ENCODE measurements around the gene DACH2. TPM values are rescaled to one million over a fixed set of nuclear protein-coding genes. Genes with fewer than 3 reads are reported as not detected.

The DACH2 gene
- total RNA-seq, 1 experiment from 2014 or later, result 1.0 TPM

- no peak overlapping the region for H3K4ac ChIP-seq (ENCODE audit: low read depth, low read length)
- no peak overlapping the region for H2BK20ac ChIP-seq (ENCODE audit: low read depth, low read length, poor library complexity, severe bottlenecking)
- peaks cover 62% of the 10 kb centered on the region for H3K27me3 Mint-ChIP-seq (ENCODE audit: low read depth)
- no peaks in the 10 kb centered on the region for H3K79me2 ChIP-seq (ENCODE audit: insufficient read depth, low read length)
- peaks cover 19% of the 10 kb centered on the region for H3K27me3 ChIP-seq (ENCODE audit: insufficient read depth, low read length)
- no peak overlapping the region for H3T11ph ChIP-seq (ENCODE audit: low read length)
- H3K36me3 Mint-ChIP-seq (ENCODE audit: insufficient read depth in 1 of 3, low read depth in 3 of 3), result no peaks in the 10 kb centered on the region
- H4K5ac ChIP-seq (ENCODE audit: insufficient read length, low read depth, low read length), result no peak overlapping the region
- peaks cover 23 to 28% of the 10 kb centered on the region in 2 experiments for H3K4me1 Mint-ChIP-seq
- H3K9ac ChIP-seq (ENCODE audit: extremely low read depth, insufficient read length, low read length), result peak overlapping the region; percentile 23
- H3K23me2 ChIP-seq (ENCODE audit: insufficient read length, low read depth, low read length, poor library complexity, severe bottlenecking), result peaks cover 20% of the 10 kb centered on the region
- H2BK15ac ChIP-seq (ENCODE audit: low read depth, low read length), result no peak overlapping the region
- H2BK12ac ChIP-seq (ENCODE audit: insufficient read length, low read depth, low read length), result no peak overlapping the region
- DNase-seq, result peak; percentile 29
- TF ChIP-seq, protein P1, sequence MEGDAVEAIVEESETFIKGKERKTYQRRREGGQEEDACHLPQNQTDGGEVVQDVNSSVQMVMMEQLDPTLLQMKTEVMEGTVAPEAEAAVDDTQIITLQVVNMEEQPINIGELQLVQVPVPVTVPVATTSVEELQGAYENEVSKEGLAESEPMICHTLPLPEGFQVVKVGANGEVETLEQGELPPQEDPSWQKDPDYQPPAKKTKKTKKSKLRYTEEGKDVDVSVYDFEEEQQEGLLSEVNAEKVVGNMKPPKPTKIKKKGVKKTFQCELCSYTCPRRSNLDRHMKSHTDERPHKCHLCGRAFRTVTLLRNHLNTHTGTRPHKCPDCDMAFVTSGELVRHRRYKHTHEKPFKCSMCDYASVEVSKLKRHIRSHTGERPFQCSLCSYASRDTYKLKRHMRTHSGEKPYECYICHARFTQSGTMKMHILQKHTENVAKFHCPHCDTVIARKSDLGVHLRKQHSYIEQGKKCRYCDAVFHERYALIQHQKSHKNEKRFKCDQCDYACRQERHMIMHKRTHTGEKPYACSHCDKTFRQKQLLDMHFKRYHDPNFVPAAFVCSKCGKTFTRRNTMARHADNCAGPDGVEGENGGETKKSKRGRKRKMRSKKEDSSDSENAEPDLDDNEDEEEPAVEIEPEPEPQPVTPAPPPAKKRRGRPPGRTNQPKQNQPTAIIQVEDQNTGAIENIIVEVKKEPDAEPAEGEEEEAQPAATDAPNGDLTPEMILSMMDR (conservative IDR thresholded peaks at IDR 0.05), result no peak
- H2BK5ac ChIP-seq (ENCODE audit: insufficient read length, low read length), result no peak overlapping the region
- H4K91ac ChIP-seq (ENCODE audit: insufficient read length, low read depth, low read length), result no peak overlapping the region
- peak overlapping the region; percentile 80 to 92 for H3K4me3 Mint-ChIP-seq
- WGBS (ENCODE audit: extremely low coverage, insufficient read length, low lambda C conversion rate), result no CpG with 5 or more reads among the region's 23 CpGs
- peak overlapping the region; percentile 19 for H2AFZ ChIP-seq (ENCODE audit: low read length)
- no peak overlapping the region for H3K27ac ChIP-seq (ENCODE audit: insufficient read length, low read depth, low read length)
- H3K14ac ChIP-seq (ENCODE audit: insufficient read depth, low read length), result no peak overlapping the region
- no peaks in the 10 kb centered on the region for H3K9me3 ChIP-seq (ENCODE audit: control insufficient read depth, low read depth, low read length)
- no peak overlapping the region for H3K23ac ChIP-seq (ENCODE audit: insufficient read length, low read depth, low read length)
- no peak overlapping the region for H3K27ac Mint-ChIP-seq
- H2AK5ac ChIP-seq (ENCODE audit: insufficient read length, low read length), result no peak overlapping the region
- H3K4me2 ChIP-seq (ENCODE audit: insufficient read depth, insufficient read length, low read length), result peak overlapping the region; percentile 94
- no peaks in the 10 kb centered on the region for H3K79me1 ChIP-seq (ENCODE audit: insufficient read depth, low read depth, low read length, poor library complexity, severe bottlenecking)
- H3K56ac ChIP-seq (ENCODE audit: insufficient read length, low read depth, low read length), result no peak overlapping the region
- H3K9me3 Mint-ChIP-seq, result peaks cover 0 to 21% of the 10 kb centered on the region in 2 experiments; a peak in 4 of 5 replicates
- no peaks in the 10 kb centered on the region; the same call in 1 of the 2 replicates for H3K4me1 ChIP-seq (ENCODE audit: insufficient read depth, low read length)
- no peak overlapping the region for H3K18ac ChIP-seq (ENCODE audit: insufficient read length, low read depth, low read length)
- no peaks in the 10 kb centered on the region for H4K20me1 ChIP-seq (ENCODE audit: control insufficient read depth, insufficient read depth, insufficient read length)
- no peak overlapping the region for H4K8ac ChIP-seq (replicated peaks; ENCODE audit: insufficient read length, low read depth, low read length)
- no peak overlapping the region for H2BK120ac ChIP-seq (ENCODE audit: low read depth, low read length, poor library complexity, severe bottlenecking)
Observed at GRCh38 chrX:86148594-86148993, 343 bp downstream of the DACH2 start.
